ENCODE data around the gene SLC37A3.

GRCh38 chr7:140360697-140361229 lies 37.6 kb downstream of the SLC37A3 start:
- no peak for TF ChIP-seq RCOR1 (IDR thresholded peaks at IDR 0.05; ENCODE audit: low read depth, low read length)
- TF ChIP-seq POLR2A (IDR thresholded peaks at IDR 0.05; ENCODE audit: low read length): no peak
- TF ChIP-seq NFE2L2 (conservative IDR thresholded peaks at IDR 0.05; ENCODE audit: low read length): no peak
